Head of caudate nucleus (tissue), 42 donors: ENCODE results near the gene MED1.
"Not testable (repeated sequence)": the region's sequence is repeated elsewhere in the genome, so short reads cannot be mapped to it uniquely, and the experiment has no call there.

Experiments used
- DNase-seq, 42 donors: peaks; one replicate each; pipeline versions ENCODE4 v3.0.0 to v3.0.0-alpha.2; 2020 to 2021; ENCODE audit warnings: mixed read lengths in 7 of 42
- intact Hi-C: fragments of 100-400 bp; cut with DNase I; formaldehyde crosslinking; loops from one replicate; pipeline ENCODE4 v1.15.0; 2022

Gene MED1

GRCh38 chr17:39450847-39451581 is at the start of gene MED1:
MED1 (minus strand) TSS chr17:39451263; CDS start chr17:39451062, 201 bp downstream.
- intact Hi-C loops: no loop called here
- DNase-seq: peak; percentile 76 to 96 (median 90)

- peak in 1 of 42 donors; percentile 25 for DNase-seq
- intact Hi-C loops: not testable (repeated sequence)
Observed at GRCh38 chr17:39496921-39497320, 45.9 kb upstream of the MED1 start.

GRCh38 chr17:39487946-39488345 is 36.9 kb upstream of the MED1 start:
- intact Hi-C loops: no loop called here
- peak in 1 of 42 donors; percentile 11 for DNase-seq

- intact Hi-C loops, DNase-seq: not testable (repeated sequence)
Observed at GRCh38 chr17:39487490-39487889, 36.4 kb upstream of the MED1 start.

- intact Hi-C loops: no loop called here
- peak in 1 of 42 donors; percentile 2 for DNase-seq
Observed at GRCh38 chr17:39486242-39486641, 35.2 kb upstream of the MED1 start.

- intact Hi-C loops: no loop called here
- peak in 1 of 42 donors; percentile 0 for DNase-seq
Observed at GRCh38 chr17:39485555-39485954, 34.5 kb upstream of the MED1 start.

- intact Hi-C loops: no loop called here
- no peak for DNase-seq
Observed at GRCh38 chr17:39484178-39484577, 33.1 kb upstream of the MED1 start.

- intact Hi-C loops: no loop called here
- DNase-seq: no peak
Observed at GRCh38 chr17:39483506-39483905, 32.4 kb upstream of the MED1 start.

- DNase-seq: peak in 1 of 42 donors; percentile 3
- intact Hi-C loops: not testable (repeated sequence)
Observed at GRCh38 chr17:39479631-39480030, 28.6 kb upstream of the MED1 start.

GRCh38 chr17:39473310-39473709 is 22.2 kb upstream of the MED1 start:
- intact Hi-C loops: no loop called here
- DNase-seq: no peak

- DNase-seq, intact Hi-C loops: not testable (repeated sequence)
Observed at GRCh38 chr17:39468610-39469009, 17.5 kb upstream of the MED1 start.

GRCh38 chr17:39464639-39465181 is 13.6 kb upstream of the MED1 start:
- DNase-seq: peak in 2 of 42 donors; percentile 18 to 29
- intact Hi-C loops: not testable (repeated sequence)

GRCh38 chr17:39462631-39463375 is 11.7 kb upstream of the MED1 start:
- peak in 5 of 42 donors; percentile 8 to 45 (median 36) for DNase-seq
- intact Hi-C loops: no loop called here

- intact Hi-C loops: no loop called here
- DNase-seq: peak in 24 of 42 donors; percentile 11 to 67 (median 29)
Observed at GRCh38 chr17:39461926-39462569, 11.0 kb upstream of the MED1 start.

GRCh38 chr17:39461113-39461925 is 10.3 kb upstream of the MED1 start, which contains the start of gene CDK12:
CDK12 (plus strand) TSS chr17:39461486; CDS start chr17:39462072, 586 bp downstream.
- intact Hi-C loops: no loop called here
- DNase-seq: peak; percentile 89 to 99 (median 96)

GRCh38 chr17:39455919-39456318 is 4.9 kb upstream of the MED1 start:
- intact Hi-C loops: no loop called here
- peak in 1 of 42 donors; percentile 8 for DNase-seq

- intact Hi-C loops: no loop called here
Observed at GRCh38 chr17:39450051-39450450, 1.0 kb downstream of the MED1 start.

GRCh38 chr17:39447561-39447960 is 3.5 kb downstream of the MED1 start:
- no peak for DNase-seq
- intact Hi-C loops: no loop called here

More at GRCh38 chr17:39450051-39450450, 1.0 kb downstream of the MED1 start:
- DNase-seq: peak in 1 of 42 donors; percentile 33
